SIG-M5 treated with dmso at 0.1 percent for 504 hours (cell line): Measurements from ENCODE around the gene EXOC1.
A peak's percentile ranks its signal among the peaks of the same experiment; 100 is the strongest.

Source experiments
- DNase-seq: peaks from one replicate; lab custom pipeline; 2025; ENCODE audit not compliant: unreplicated experiment; lab: John Stamatoyannopoulos, UW

The EXOC1 gene

GRCh38 chr4:55854129-55854528 is 681 bp downstream of the EXOC1 start:
- DNase-seq: no peak

GRCh38 chr4:55857586-55857985 is 4.1 kb downstream of the EXOC1 start:
- DNase-seq: no peak

- DNase-seq: no peak
Observed at GRCh38 chr4:55859711-55860110, 6.3 kb downstream of the EXOC1 start.

- DNase-seq: no peak
Observed at GRCh38 chr4:55864577-55865223, 11.3 kb downstream of the EXOC1 start.

- no peak for DNase-seq
Observed at GRCh38 chr4:55865228-55865806, 11.9 kb downstream of the EXOC1 start.

GRCh38 chr4:55866290-55866907 is 13.0 kb downstream of the EXOC1 start:
- peak; percentile 86 for DNase-seq

GRCh38 chr4:55866973-55867574 is 13.6 kb downstream of the EXOC1 start:
- DNase-seq: peak; percentile 66

GRCh38 chr4:55868581-55869090 is 15.2 kb downstream of the EXOC1 start:
- no peak for DNase-seq

GRCh38 chr4:55871299-55871800 is 17.9 kb downstream of the EXOC1 start:
- no peak for DNase-seq

GRCh38 chr4:55874831-55875230 is 21.4 kb downstream of the EXOC1 start:
- no peak for DNase-seq

- no peak for DNase-seq
Observed at GRCh38 chr4:55876387-55876786, 22.9 kb downstream of the EXOC1 start.

GRCh38 chr4:55879224-55879623 is 25.8 kb downstream of the EXOC1 start:
- no peak for DNase-seq

GRCh38 chr4:55880652-55881280 is 27.3 kb downstream of the EXOC1 start:
- no peak for DNase-seq

GRCh38 chr4:55884093-55884850 is 30.8 kb downstream of the EXOC1 start:
- DNase-seq: no peak

- DNase-seq: no peak
Observed at GRCh38 chr4:55884851-55885219, 31.4 kb downstream of the EXOC1 start.

- DNase-seq: no peak
Observed at GRCh38 chr4:55887594-55887993, 34.1 kb downstream of the EXOC1 start.

- no peak for DNase-seq
Observed at GRCh38 chr4:55892156-55892555, 38.7 kb downstream of the EXOC1 start.

- DNase-seq: no peak
Observed at GRCh38 chr4:55896622-55897021, 43.2 kb downstream of the EXOC1 start.

GRCh38 chr4:55902677-55903076 is 49.2 kb downstream of the EXOC1 start:
- no peak for DNase-seq

GRCh38 chr4:55903577-55903976 is 50.1 kb downstream of the EXOC1 start:
- no peak for DNase-seq

GRCh38 chr4:55904576-55904975 is 51.1 kb downstream of the EXOC1 start:
- no peak for DNase-seq
